ENCODE results near the gene HOXB2.

DNA sequence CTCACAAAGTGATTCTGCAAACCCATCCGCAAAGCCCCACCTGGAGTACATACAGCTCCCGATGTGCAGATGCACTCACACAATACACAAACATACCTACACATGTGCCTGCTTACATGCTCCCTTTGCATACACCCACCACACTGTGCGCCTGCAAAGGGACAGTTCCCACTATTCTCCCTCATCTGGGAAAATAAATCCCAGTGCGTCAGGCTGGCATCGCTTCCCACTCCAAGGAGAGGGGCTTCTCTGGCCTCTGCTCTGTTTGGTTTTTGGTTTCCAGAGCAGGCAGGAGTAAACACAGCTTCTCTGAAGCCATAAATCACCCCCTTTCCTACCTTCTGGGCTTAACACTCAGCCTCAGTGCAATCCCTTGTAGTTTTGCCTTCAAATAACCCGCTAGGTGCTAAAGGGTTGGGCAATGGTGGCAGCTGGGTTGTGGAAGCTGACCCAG lies 18.5 kb upstream of the HOXB2 start:
- TF ChIP-seq, protein P1, sequence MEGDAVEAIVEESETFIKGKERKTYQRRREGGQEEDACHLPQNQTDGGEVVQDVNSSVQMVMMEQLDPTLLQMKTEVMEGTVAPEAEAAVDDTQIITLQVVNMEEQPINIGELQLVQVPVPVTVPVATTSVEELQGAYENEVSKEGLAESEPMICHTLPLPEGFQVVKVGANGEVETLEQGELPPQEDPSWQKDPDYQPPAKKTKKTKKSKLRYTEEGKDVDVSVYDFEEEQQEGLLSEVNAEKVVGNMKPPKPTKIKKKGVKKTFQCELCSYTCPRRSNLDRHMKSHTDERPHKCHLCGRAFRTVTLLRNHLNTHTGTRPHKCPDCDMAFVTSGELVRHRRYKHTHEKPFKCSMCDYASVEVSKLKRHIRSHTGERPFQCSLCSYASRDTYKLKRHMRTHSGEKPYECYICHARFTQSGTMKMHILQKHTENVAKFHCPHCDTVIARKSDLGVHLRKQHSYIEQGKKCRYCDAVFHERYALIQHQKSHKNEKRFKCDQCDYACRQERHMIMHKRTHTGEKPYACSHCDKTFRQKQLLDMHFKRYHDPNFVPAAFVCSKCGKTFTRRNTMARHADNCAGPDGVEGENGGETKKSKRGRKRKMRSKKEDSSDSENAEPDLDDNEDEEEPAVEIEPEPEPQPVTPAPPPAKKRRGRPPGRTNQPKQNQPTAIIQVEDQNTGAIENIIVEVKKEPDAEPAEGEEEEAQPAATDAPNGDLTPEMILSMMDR (IDR thresholded peaks at IDR 0.05), result no peak
- no peak for TF ChIP-seq POLR2A (IDR thresholded peaks at IDR 0.05)

Measured in prostate gland (tissue), 2 donors.